Astrocyte of the cerebellum (primary cell): ENCODE measurements around the gene CERT1.

Experiments
- DNase-seq: peaks from one replicate; pipeline ENCODE4 v3.0.0-alpha.2; 2011; ENCODE audit warnings: low read depth
- H3K4me3 ChIP-seq: 2 replicates; pipeline ENCODE4 v1.5.1; 2011; ENCODE audit warnings: mild to moderate bottlenecking, low read depth, low read length, moderate library complexity
- in situ Hi-C: cut with HindIII; loops from 2 replicates; pipeline ENCODE4 v1.10.0; 2017; ENCODE audit warnings: low sequenced_read_pairs
- TF ChIP-seq, protein P1 (sequence below): IDR thresholded peaks from 2 replicates; pipeline ENCODE4 v1.5.1; 2012; ENCODE audit warnings: low read length, low read depth, moderate library complexity, mild to moderate bottlenecking; ENCODE audit errors: missing control alignments

CERT1 gene

DNA sequence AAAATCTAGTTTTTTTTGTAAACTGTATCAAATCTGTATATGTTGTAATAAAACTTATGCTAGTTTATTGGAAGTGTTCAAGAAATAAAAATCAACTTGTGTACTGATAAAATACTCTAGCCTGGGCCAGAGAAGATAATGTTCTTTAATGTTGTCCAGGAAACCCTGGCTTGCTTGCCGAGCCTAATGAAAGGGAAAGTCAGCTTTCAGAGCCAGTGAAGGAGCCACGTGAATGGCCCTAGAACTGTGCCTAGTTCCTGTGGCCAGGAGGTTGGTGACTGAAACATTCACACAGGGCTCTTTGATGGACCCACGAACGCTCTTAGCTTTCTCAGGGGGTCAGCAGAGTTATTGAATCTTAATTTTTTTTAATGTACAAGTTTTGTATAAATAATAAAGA, 150.1 kb downstream of the CERT1 start:
- no peak for DNase-seq
- no peak overlapping the region for H3K4me3 ChIP-seq
- in situ Hi-C loops = no loop called here
- TF ChIP-seq, protein P1, sequence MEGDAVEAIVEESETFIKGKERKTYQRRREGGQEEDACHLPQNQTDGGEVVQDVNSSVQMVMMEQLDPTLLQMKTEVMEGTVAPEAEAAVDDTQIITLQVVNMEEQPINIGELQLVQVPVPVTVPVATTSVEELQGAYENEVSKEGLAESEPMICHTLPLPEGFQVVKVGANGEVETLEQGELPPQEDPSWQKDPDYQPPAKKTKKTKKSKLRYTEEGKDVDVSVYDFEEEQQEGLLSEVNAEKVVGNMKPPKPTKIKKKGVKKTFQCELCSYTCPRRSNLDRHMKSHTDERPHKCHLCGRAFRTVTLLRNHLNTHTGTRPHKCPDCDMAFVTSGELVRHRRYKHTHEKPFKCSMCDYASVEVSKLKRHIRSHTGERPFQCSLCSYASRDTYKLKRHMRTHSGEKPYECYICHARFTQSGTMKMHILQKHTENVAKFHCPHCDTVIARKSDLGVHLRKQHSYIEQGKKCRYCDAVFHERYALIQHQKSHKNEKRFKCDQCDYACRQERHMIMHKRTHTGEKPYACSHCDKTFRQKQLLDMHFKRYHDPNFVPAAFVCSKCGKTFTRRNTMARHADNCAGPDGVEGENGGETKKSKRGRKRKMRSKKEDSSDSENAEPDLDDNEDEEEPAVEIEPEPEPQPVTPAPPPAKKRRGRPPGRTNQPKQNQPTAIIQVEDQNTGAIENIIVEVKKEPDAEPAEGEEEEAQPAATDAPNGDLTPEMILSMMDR = no peak

DNA sequence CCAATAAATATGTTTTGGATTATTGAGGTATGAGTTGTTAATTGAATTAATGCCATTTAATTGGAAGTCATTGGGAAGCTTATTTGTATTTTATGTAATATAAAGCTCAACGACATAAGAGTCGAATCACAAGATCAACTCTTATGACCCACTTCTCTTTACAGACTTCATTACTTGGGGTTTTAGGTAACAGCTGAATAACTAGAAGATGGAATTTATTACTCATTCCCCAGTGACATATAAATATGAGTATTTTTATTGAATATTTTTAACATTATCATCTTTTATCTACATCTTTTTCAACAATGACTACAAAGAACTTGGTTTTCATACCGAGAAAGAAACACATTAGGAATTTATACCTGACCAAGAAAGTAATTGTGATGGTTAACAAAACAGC, 153.3 kb downstream of the CERT1 start:
- no peak for DNase-seq
- TF ChIP-seq, protein P1 = no peak
- no peak overlapping the region for H3K4me3 ChIP-seq
- in situ Hi-C loops = no loop called here

DNA sequence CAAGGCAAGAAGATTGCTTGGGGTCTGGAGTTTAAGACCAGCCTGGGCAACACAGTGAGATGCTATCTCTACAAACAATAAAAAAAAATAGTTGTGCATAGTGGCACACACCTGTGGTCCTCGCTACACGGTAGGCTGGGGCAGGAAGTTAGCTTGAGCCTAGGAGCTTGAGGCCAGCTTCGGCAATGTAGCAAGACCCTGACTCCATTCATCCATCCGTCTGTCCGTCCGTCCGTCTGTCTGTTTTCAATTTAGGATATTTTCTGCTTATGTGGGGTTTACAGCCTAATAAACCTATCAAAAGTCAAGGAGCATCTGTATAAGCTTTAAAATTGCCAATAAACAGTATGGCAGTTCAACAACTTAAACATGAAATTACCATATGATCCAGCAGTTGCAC, 154.7 kb downstream of the CERT1 start:
- in situ Hi-C loops = no loop called here
- H3K4me3 ChIP-seq = no peak overlapping the region
- DNase-seq = no peak
- TF ChIP-seq, protein P1 = no peak

DNA sequence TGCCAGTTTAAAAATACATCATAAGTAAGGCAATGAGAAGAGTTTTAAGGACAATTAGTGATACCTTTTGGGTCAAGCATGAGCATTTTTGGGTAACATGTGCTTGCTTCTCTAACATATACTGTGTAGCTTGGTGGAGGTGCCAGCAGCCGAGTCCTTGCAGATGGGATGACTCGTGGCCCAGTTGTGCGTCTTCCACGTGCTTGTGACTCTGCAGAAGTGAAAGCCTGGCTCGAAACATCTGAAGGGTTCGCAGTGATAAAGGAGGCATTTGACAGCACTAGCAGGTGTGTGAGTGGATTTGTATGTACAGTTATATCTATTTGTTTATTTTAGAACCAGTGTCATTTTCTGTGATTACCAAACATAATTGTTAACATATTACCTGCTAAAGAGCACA, 156.2 kb downstream of the CERT1 start:
- H3K4me3 ChIP-seq = no peak overlapping the region
- TF ChIP-seq, protein P1 = no peak
- no peak for DNase-seq
- in situ Hi-C loops = no loop called here

DNA sequence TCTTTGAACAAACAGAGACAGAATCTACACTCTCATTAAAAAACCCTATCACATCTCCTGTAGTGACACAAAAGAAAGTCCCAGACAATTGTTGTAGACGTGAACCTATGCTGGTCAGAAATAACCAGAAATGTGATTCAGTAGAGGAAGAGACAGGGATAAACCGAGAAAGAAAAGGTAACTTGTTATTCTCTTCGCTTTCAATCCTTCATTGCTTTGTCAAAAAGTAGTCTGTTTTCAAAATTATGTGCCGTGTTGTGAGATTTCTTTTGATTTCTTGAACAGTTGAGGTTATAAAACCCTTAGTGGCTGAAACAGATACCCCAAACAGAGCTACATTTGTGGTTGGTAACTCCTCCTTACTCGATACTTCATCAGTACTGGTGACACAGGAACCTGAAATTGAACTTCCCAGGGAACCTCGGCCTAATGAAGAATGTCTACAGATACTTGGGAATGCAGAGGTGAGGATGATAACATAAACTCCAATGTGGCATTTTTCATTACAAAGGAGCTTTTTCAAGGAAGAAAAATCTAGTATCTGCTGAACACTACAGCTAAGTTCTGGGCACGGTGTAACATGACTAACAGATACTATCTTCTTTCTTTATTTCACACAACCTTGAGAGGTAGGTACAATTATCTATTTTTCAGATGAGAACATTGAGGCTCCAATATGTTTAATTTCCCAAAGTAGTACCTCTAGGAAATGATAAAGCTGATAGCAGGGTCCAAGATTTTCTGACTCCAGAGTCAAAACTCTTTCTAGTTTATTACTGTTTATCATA, 160.1 kb downstream of the CERT1 start:
- no peak for DNase-seq
- in situ Hi-C loops = no loop called here
- H3K4me3 ChIP-seq = no peak overlapping the region
- TF ChIP-seq, protein P1 = no peak

DNA sequence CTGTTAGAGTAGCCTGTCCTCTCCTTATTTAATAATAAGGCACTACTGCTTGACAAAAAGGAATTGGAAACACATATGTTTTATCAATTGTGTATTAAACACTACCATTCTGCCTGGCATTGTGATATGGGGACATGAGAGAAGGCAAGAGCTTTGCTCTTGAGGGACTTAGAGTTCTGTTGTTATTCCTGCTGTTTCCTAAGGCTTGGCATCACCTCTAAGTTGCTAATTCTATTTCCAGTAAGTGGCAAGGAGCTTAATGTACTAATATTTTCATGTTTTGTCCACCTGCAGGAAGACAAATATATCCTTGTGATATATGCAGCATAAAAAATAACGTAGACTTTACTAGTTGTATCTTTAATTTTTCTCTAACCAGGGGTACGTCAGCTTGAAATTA, 161.8 kb downstream of the CERT1 start:
- no peak overlapping the region for H3K4me3 ChIP-seq
- in situ Hi-C loops = no loop called here
- DNase-seq = no peak
- TF ChIP-seq, protein P1 = no peak
